GM23338 (cell line): ENCODE measurements around the gene GAPVD1. TPM values are rescaled to one million over a fixed set of nuclear protein-coding genes. Genes with fewer than 3 reads are reported as not detected.

Source experiments
- ATAC-seq: fragments of 200-7000 bp; cut with Tn5 transposase; 3 replicates; pipeline ENCODE4 v1.9.1; 2020
- DNase-seq: peaks from one replicate; pipeline ENCODE4 v3.0.0-alpha.2; 2015; ENCODE audit warnings: low spot score
- H2AFZ ChIP-seq: fragments of 200-600 bp; sonication (generic); 2 replicates; pipeline ENCODE4 v1.8.0; 2016; ENCODE audit warnings: antibody characterized with exemption, mild to moderate bottlenecking, moderate library complexity
- H3F3A ChIP-seq: fragments of 200-600 bp; sonication (generic); replicated peaks from 2 replicates; pipeline ENCODE4 v1.8.0; 2017; ENCODE audit warnings: antibody characterized with exemption, mixed run types, low read depth
- H3K27ac ChIP-seq: fragments of 200-600 bp; sonication (generic); 2 replicates; pipeline ENCODE4 v1.6.1; 2016; ENCODE audit warnings: low read depth
- H3K27me3 ChIP-seq: fragments of 200-600 bp; sonication (generic); 2 replicates; pipeline ENCODE4 v1.8.0; 2016; ENCODE audit warnings: mild to moderate bottlenecking, mixed run types, moderate library complexity; ENCODE audit not compliant: insufficient read depth
- H3K36me3 ChIP-seq: fragments of 200-600 bp; sonication (generic); 2 replicates; pipeline ENCODE4 v1.8.0; 2016; ENCODE audit warnings: mild to moderate bottlenecking; ENCODE audit not compliant: insufficient read depth
- H3K4me1 ChIP-seq: fragments of 200-600 bp; sonication (generic); 2 replicates; pipeline ENCODE4 v1.8.0; 2016; ENCODE audit warnings: mild to moderate bottlenecking, moderate library complexity; ENCODE audit not compliant: insufficient read depth
- H3K4me2 ChIP-seq: fragments of 200-600 bp; sonication (generic); 2 replicates; pipeline ENCODE4 v1.7.1; 2017; ENCODE audit warnings: mixed run types
- H3K4me3 ChIP-seq: fragments of 200-600 bp; sonication (generic); 2 replicates; pipeline ENCODE4 v1.6.1; 2016; ENCODE audit warnings: mixed run types
- H3K79me2 ChIP-seq: fragments of 200-600 bp; sonication (generic); replicated peaks from 2 replicates; pipeline ENCODE4 v1.8.0; 2017; ENCODE audit warnings: mild to moderate bottlenecking; ENCODE audit not compliant: insufficient read depth
- H3K9me2 ChIP-seq: fragments of 200-600 bp; sonication (generic); 2 replicates; pipeline ENCODE4 v1.8.0; 2017; ENCODE audit not compliant: insufficient read depth
- H4K20me1 ChIP-seq: fragments of 200-600 bp; sonication (generic); replicated peaks from 2 replicates; pipeline ENCODE4 v1.8.0; 2017; ENCODE audit warnings: mild to moderate bottlenecking; ENCODE audit not compliant: insufficient read depth
- H3K27ac Mint-ChIP-seq: 2 replicates; pipeline ENCODE4 v1.8.0; 2020; ENCODE audit warnings: inconsistent platforms, mild to moderate bottlenecking, moderate library complexity, mixed read lengths
- H3K27me3 Mint-ChIP-seq: 3 replicates; pipeline ENCODE4 v1.8.0; 2022; ENCODE audit warnings: low read depth, mild to moderate bottlenecking, moderate library complexity, mixed read lengths, inconsistent platforms; ENCODE audit not compliant: insufficient read depth, poor library complexity
- H3K36me3 Mint-ChIP-seq: 3 replicates; pipeline ENCODE4 v1.8.0; 2021; ENCODE audit warnings: low read depth, mild to moderate bottlenecking, inconsistent platforms, moderate library complexity, mixed read lengths
- H3K4me1 Mint-ChIP-seq: 3 replicates; pipeline ENCODE4 v1.8.0; 2020; ENCODE audit warnings: mild to moderate bottlenecking, inconsistent platforms, mixed read lengths
- H3K4me3 Mint-ChIP-seq: 3 replicates; pipeline ENCODE4 v1.8.0; 2021; ENCODE audit warnings: moderate library complexity, mild to moderate bottlenecking, inconsistent platforms, mixed read lengths
- H3K9me3 Mint-ChIP-seq: 3 replicates; pipeline ENCODE4 v1.8.0; 2020; ENCODE audit warnings: moderate library complexity, mild to moderate bottlenecking, inconsistent platforms, mixed read lengths
- CREB1 ChIP-seq: fragments of 250-450 bp; sonication (Bioruptor Pico); IDR thresholded peaks from 2 replicates; pipeline ENCODE4 v1.5.0; 2020; ENCODE audit warnings: low read depth, mild to moderate bottlenecking, moderate library complexity
- EZH2 ChIP-seq: fragments of 200-600 bp; sonication (generic); IDR thresholded peaks from one replicate; pipeline ENCODE4 v1.8.0; 2017; ENCODE audit warnings: antibody characterized with exemption, mild to moderate bottlenecking, low read depth; ENCODE audit not compliant: unreplicated experiment
- EZH2phosphoT487 ChIP-seq: fragments of 200-600 bp; sonication (generic); IDR thresholded peaks from one replicate; pipeline ENCODE4 v1.8.1; 2018; ENCODE audit warnings: antibody characterized with exemption; ENCODE audit not compliant: unreplicated experiment
- JUNB ChIP-seq: IDR thresholded peaks from one replicate; pipeline ENCODE4 v1.6.1; 2016; ENCODE audit warnings: antibody characterized with exemption; ENCODE audit not compliant: unreplicated experiment
- NANOG ChIP-seq: IDR thresholded peaks from 2 replicates; pipeline ENCODE4 v1.6.1; 2016; ENCODE audit warnings: antibody characterized with exemption, borderline replicate concordance
- POLR2AphosphoS5 ChIP-seq: IDR thresholded peaks from 2 replicates; pipeline ENCODE4 v1.6.1; 2016; ENCODE audit warnings: antibody characterized with exemption, low read depth
- STAT1 ChIP-seq: IDR thresholded peaks from one replicate; pipeline ENCODE4 v1.6.1; 2016; ENCODE audit warnings: antibody characterized with exemption; ENCODE audit not compliant: unreplicated experiment
- ZNF114 ChIP-seq: fragments of 250-450 bp; sonication (Bioruptor Pico); IDR thresholded peaks from 2 replicates; pipeline ENCODE4 v1.5.0; 2020; ENCODE audit warnings: mild to moderate bottlenecking, moderate library complexity
- ZNF331 ChIP-seq: fragments of 250-450 bp; sonication (Bioruptor Pico); IDR thresholded peaks from 2 replicates; pipeline ENCODE4 v1.5.0; 2020; ENCODE audit warnings: low read depth, mild to moderate bottlenecking, moderate library complexity
- polyA plus RNA-seq: library from polyadenylated mRNA; unstranded; fragments of >200 nt; fragmentation: Nextera tagmentation; extraction: Ambion mirVana; gene quantifications from 2 replicates; pipeline ENCODE4 v1.2.1, GENCODE V29; 2016
- total RNA-seq: library from RNA; depleted of rRNA; stranded (reverse); fragments of >200 nt; shearing (Covaris generic); gene quantifications from 2 replicates; pipeline ENCODE4 v1.2.3, GENCODE V29; 2014
- TF ChIP-seq, protein P1 (sequence below): fragments of 250-450 bp; sonication (Bioruptor Pico); IDR thresholded peaks from 2 replicates; pipeline ENCODE4 v1.5.0; 2020; ENCODE audit warnings: mild to moderate bottlenecking, moderate library complexity
- TF ChIP-seq, protein P2 (sequence below): IDR thresholded peaks from 2 replicates; pipeline ENCODE4 v1.6.1; 2016; ENCODE audit warnings: antibody characterized with exemption
- TF ChIP-seq, protein P3 (sequence below): IDR thresholded peaks from one replicate; pipeline ENCODE4 v1.6.1; 2018; ENCODE audit warnings: antibody characterized with exemption; ENCODE audit not compliant: unreplicated experiment
- TF ChIP-seq, protein P4 (sequence below), 2 experiments: fragments of 200-600 bp in 1 of 2; sonication (generic) in 1 of 2; conservative IDR thresholded peaks; 2 replicates each; pipeline versions ENCODE4 v1.5.1 to v1.6.1; 2016 to 2017; ENCODE audit warnings: antibody characterized with exemption in 2 of 2, low read depth in 2 of 2, mild to moderate bottlenecking in 2 of 2, moderate library complexity in 1 of 2

Gene GAPVD1
- total and polyA plus RNA-seq, 2 experiments from 2014 or later = 19.2 to 34.6 TPM

DNA sequence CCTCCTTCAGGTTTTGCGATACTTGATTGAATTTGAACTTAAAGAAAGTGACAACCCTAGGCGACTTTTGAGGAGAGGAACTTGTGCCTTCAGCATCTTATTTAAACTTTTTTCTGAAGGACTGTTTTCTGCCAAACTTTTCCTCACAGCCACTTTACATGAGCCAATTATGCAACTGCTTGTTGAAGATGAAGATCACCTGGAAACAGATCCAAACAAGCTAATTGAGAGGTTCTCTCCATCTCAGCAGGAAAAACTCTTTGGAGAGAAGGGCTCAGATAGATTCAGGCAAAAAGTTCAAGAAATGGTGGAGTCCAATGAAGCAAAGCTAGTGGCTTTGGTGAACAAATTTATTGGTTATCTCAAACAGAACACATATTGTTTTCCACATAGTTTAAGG lies 40.6 kb downstream of the GAPVD1 start:
- Histone ChIP-seq H3K27me3 (no peaks in the 10 kb centered on the region), H3K27ac (no peak overlapping the region), H3K4me2 (no peak overlapping the region), H3F3A (no peaks in the 10 kb centered on the region; the same call in 1 of the 2 replicates), H3K4me3 (no peak overlapping the region), H2AFZ (no peak overlapping the region), H4K20me1 (no peaks in the 10 kb centered on the region; the same call in none of the 2 replicates), H3K9me2 (no peaks in the 10 kb centered on the region), H3K4me1 (no peaks in the 10 kb centered on the region), H3K36me3 (peaks cover 17% of the 10 kb centered on the region; the same call in 1 of the 2 replicates), H3K79me2 (no peaks in the 10 kb centered on the region)
- Mint-ChIP-seq H3K27me3 (peaks cover 5% of the 10 kb centered on the region), H3K4me3 (no peak overlapping the region), H3K27ac (no peak overlapping the region), H3K36me3 (peaks cover 38% of the 10 kb centered on the region), H3K9me3 (no peaks in the 10 kb centered on the region), H3K4me1 (no peaks in the 10 kb centered on the region)
- DNase-seq (no peak), ATAC-seq (no peak)
- TF ChIP-seq POLR2AphosphoS5 (no peak), NANOG (no peak), STAT1 (no peak), EZH2phosphoT487 (no peak), CREB1 (CRISPR knock-in tag) (no peak), JUNB (no peak), ZNF331 (no peak), EZH2 (no peak), ZNF114 (CRISPR knock-in tag) (no peak)
- TF ChIP-seq, protein P1, sequence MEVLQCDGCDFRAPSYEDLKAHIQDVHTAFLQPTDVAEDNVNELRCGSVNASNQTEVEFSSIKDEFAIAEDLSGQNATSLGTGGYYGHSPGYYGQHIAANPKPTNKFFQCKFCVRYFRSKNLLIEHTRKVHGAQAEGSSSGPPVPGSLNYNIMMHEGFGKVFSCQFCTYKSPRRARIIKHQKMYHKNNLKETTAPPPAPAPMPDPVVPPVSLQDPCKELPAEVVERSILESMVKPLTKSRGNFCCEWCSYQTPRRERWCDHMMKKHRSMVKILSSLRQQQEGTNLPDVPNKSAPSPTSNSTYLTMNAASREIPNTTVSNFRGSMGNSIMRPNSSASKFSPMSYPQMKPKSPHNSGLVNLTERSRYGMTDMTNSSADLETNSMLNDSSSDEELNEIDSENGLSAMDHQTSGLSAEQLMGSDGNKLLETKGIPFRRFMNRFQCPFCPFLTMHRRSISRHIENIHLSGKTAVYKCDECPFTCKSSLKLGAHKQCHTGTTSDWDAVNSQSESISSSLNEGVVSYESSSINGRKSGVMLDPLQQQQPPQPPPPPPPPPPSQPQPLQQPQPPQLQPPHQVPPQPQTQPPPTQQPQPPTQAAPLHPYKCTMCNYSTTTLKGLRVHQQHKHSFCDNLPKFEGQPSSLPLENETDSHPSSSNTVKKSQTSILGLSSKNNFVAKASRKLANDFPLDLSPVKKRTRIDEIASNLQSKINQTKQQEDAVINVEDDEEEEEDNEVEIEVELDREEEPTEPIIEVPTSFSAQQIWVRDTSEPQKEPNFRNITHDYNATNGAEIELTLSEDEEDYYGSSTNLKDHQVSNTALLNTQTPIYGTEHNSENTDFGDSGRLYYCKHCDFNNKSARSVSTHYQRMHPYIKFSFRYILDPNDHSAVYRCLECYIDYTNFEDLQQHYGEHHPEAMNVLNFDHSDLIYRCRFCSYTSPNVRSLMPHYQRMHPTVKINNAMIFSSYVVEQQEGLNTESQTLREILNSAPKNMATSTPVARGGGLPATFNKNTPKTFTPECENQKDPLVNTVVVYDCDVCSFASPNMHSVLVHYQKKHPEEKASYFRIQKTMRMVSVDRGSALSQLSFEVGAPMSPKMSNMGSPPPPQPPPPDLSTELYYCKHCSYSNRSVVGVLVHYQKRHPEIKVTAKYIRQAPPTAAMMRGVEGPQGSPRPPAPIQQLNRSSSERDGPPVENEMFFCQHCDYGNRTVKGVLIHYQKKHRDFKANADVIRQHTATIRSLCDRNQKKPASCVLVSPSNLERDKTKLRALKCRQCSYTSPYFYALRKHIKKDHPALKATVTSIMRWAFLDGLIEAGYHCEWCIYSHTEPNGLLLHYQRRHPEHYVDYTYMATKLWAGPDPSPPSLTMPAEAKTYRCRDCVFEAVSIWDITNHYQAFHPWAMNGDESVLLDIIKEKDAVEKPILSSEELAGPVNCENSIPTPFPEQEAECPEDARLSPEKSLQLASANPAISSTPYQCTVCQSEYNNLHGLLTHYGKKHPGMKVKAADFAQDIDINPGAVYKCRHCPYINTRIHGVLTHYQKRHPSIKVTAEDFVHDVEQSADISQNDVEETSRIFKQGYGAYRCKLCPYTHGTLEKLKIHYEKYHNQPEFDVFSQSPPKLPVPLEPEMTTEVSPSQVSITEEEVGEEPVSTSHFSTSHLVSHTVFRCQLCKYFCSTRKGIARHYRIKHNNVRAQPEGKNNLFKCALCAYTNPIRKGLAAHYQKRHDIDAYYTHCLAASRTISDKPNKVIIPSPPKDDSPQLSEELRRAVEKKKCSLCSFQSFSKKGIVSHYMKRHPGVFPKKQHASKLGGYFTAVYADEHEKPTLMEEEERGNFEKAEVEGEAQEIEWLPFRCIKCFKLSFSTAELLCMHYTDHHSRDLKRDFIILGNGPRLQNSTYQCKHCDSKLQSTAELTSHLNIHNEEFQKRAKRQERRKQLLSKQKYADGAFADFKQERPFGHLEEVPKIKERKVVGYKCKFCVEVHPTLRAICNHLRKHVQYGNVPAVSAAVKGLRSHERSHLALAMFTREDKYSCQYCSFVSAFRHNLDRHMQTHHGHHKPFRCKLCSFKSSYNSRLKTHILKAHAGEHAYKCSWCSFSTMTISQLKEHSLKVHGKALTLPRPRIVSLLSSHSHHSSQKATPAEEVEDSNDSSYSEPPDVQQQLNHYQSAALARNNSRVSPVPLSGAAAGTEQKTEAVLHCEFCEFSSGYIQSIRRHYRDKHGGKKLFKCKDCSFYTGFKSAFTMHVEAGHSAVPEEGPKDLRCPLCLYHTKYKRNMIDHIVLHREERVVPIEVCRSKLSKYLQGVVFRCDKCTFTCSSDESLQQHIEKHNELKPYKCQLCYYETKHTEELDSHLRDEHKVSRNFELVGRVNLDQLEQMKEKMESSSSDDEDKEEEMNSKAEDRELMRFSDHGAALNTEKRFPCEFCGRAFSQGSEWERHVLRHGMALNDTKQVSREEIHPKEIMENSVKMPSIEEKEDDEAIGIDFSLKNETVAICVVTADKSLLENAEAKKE (CRISPR knock-in tag) = no peak
- TF ChIP-seq, protein P2, sequence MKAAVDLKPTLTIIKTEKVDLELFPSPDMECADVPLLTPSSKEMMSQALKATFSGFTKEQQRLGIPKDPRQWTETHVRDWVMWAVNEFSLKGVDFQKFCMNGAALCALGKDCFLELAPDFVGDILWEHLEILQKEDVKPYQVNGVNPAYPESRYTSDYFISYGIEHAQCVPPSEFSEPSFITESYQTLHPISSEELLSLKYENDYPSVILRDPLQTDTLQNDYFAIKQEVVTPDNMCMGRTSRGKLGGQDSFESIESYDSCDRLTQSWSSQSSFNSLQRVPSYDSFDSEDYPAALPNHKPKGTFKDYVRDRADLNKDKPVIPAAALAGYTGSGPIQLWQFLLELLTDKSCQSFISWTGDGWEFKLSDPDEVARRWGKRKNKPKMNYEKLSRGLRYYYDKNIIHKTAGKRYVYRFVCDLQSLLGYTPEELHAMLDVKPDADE = no peak
- TF ChIP-seq, protein P3, sequence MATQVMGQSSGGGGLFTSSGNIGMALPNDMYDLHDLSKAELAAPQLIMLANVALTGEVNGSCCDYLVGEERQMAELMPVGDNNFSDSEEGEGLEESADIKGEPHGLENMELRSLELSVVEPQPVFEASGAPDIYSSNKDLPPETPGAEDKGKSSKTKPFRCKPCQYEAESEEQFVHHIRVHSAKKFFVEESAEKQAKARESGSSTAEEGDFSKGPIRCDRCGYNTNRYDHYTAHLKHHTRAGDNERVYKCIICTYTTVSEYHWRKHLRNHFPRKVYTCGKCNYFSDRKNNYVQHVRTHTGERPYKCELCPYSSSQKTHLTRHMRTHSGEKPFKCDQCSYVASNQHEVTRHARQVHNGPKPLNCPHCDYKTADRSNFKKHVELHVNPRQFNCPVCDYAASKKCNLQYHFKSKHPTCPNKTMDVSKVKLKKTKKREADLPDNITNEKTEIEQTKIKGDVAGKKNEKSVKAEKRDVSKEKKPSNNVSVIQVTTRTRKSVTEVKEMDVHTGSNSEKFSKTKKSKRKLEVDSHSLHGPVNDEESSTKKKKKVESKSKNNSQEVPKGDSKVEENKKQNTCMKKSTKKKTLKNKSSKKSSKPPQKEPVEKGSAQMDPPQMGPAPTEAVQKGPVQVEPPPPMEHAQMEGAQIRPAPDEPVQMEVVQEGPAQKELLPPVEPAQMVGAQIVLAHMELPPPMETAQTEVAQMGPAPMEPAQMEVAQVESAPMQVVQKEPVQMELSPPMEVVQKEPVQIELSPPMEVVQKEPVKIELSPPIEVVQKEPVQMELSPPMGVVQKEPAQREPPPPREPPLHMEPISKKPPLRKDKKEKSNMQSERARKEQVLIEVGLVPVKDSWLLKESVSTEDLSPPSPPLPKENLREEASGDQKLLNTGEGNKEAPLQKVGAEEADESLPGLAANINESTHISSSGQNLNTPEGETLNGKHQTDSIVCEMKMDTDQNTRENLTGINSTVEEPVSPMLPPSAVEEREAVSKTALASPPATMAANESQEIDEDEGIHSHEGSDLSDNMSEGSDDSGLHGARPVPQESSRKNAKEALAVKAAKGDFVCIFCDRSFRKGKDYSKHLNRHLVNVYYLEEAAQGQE = no peak
- TF ChIP-seq, protein P4, sequence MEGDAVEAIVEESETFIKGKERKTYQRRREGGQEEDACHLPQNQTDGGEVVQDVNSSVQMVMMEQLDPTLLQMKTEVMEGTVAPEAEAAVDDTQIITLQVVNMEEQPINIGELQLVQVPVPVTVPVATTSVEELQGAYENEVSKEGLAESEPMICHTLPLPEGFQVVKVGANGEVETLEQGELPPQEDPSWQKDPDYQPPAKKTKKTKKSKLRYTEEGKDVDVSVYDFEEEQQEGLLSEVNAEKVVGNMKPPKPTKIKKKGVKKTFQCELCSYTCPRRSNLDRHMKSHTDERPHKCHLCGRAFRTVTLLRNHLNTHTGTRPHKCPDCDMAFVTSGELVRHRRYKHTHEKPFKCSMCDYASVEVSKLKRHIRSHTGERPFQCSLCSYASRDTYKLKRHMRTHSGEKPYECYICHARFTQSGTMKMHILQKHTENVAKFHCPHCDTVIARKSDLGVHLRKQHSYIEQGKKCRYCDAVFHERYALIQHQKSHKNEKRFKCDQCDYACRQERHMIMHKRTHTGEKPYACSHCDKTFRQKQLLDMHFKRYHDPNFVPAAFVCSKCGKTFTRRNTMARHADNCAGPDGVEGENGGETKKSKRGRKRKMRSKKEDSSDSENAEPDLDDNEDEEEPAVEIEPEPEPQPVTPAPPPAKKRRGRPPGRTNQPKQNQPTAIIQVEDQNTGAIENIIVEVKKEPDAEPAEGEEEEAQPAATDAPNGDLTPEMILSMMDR (conservative IDR thresholded peaks at IDR 0.05; ENCODE audit: low read depth in 2 of 2) = no peak
